Urinary bladder (tissue), 4 donors: ENCODE data around the gene ZBP1. TPM values are rescaled to one million over a fixed set of nuclear protein-coding genes. Genes with fewer than 3 reads are reported as not detected.

ENCODE experiments used
- DNase-seq: peaks from one replicate; pipeline ENCODE4 v3.0.0-alpha.2; 2015; ENCODE audit errors: extremely low spot score
- H3K27ac ChIP-seq: one replicate; pipeline ENCODE4 v1.5.1; 2013; ENCODE audit warnings: low read depth, mild to moderate bottlenecking, moderate library complexity
- H3K36me3 ChIP-seq: one replicate; pipeline ENCODE4 v1.6.1; 2013; ENCODE audit warnings: mild to moderate bottlenecking, moderate library complexity; ENCODE audit not compliant: insufficient read depth
- H3K4me1 ChIP-seq: one replicate; pipeline ENCODE4 v1.6.1; 2013; ENCODE audit warnings: mild to moderate bottlenecking, moderate library complexity; ENCODE audit not compliant: insufficient read depth
- H3K4me3 ChIP-seq: one replicate; pipeline ENCODE4 v1.5.1; 2013; ENCODE audit warnings: low read depth, low read length
- WGBS: extraction: QIAGEN DNeasy Blood & Tissue Kit; methylation state at CpG from one replicate; pipeline ENCODE4 v1.1.7; 2013; 5-methylcytosine and 5-hydroxymethylcytosine counted together
- polyA plus RNA-seq: library from polyadenylated mRNA; stranded (reverse); fragments of 200-250 nt; gene quantifications from one replicate; pipeline ENCODE4 v1.2.3, GENCODE V29; 2013
- total RNA-seq: library from RNA; depleted of rRNA; stranded (reverse); fragments of >200 nt; gene quantifications from one replicate; pipeline ENCODE4 v1.2.3, GENCODE V29; 2014
- donor health status: healthy with polysubstance abuse.
- donor health status: healthy.

Gene ZBP1
- total and polyA plus RNA-seq, 2 donors, result 0.46 TPM; not detected in 1

GRCh38 chr20:57661746-57662455 lies 41.7 kb upstream of the ZBP1 start:
- Histone ChIP-seq H3K27ac (no peak overlapping the region), H3K4me3 (no peak overlapping the region), H3K4me1 (no peaks in the 10 kb centered on the region), H3K36me3 (no peaks in the 10 kb centered on the region)
- 87% methylated on average over 26 of the region's 26 CpGs for WGBS
- DNase-seq, result no peak

- Histone ChIP-seq H3K4me1 (no peaks in the 10 kb centered on the region), H3K27ac (no peak overlapping the region)
- 89% methylated on average over 31 of the region's 31 CpGs for WGBS
Measured at GRCh38 chr20:57660922-57661745, 40.9 kb upstream of the ZBP1 start.

GRCh38 chr20:57660181-57660921 lies 40.1 kb upstream of the ZBP1 start:
- WGBS, result 94% methylated on average over 13 of the region's 13 CpGs
- no peak for DNase-seq
- Histone ChIP-seq H3K4me3 (no peak overlapping the region), H3K36me3 (peaks cover 2% of the 10 kb centered on the region), H3K27ac (no peak overlapping the region), H3K4me1 (no peaks in the 10 kb centered on the region)

More at GRCh38 chr20:57660922-57661745, 40.9 kb upstream of the ZBP1 start:
- DNase-seq, result no peak
- H3K36me3 ChIP-seq, result peaks cover 2% of the 10 kb centered on the region
- no peak overlapping the region for H3K4me3 ChIP-seq

GRCh38 chr20:57659517-57660180 lies 39.4 kb upstream of the ZBP1 start:
- Histone ChIP-seq H3K27ac (no peak overlapping the region), H3K4me3 (no peak overlapping the region), H3K36me3 (peaks cover 2% of the 10 kb centered on the region), H3K4me1 (no peaks in the 10 kb centered on the region)
- 90% methylated on average over 24 of the region's 24 CpGs for WGBS
- no peak for DNase-seq

- no peak overlapping the region for H3K4me3 ChIP-seq
- H3K4me1 ChIP-seq, result no peaks in the 10 kb centered on the region
- 87% methylated on average over 25 of the region's 25 CpGs for whole genome bisulfite sequencing
- DNase-seq, result no peak
- H3K36me3 ChIP-seq, result peaks cover 2% of the 10 kb centered on the region
- H3K27ac ChIP-seq, result no peak overlapping the region
Measured at GRCh38 chr20:57658833-57659516, 38.7 kb upstream of the ZBP1 start.

- peaks cover 2% of the 10 kb centered on the region for H3K36me3 ChIP-seq
- no peaks in the 10 kb centered on the region for H3K4me1 ChIP-seq
- no peak for DNase-seq
- no peak overlapping the region for H3K4me3 ChIP-seq
- WGBS, result 88% methylated on average over 8 of the region's 8 CpGs
- no peak overlapping the region for H3K27ac ChIP-seq
Measured at GRCh38 chr20:57658447-57658832, 38.2 kb upstream of the ZBP1 start.

- H3K36me3 ChIP-seq, result peaks cover 2% of the 10 kb centered on the region
- H3K4me1 ChIP-seq, result no peaks in the 10 kb centered on the region
- WGBS, result 79% methylated on average over 36 of the region's 36 CpGs
- no peak for DNase-seq
- no peak overlapping the region for H3K4me3 ChIP-seq
- no peak overlapping the region for H3K27ac ChIP-seq
Measured at GRCh38 chr20:57657535-57658446, 37.6 kb upstream of the ZBP1 start.

GRCh38 chr20:57656821-57657534 lies 36.8 kb upstream of the ZBP1 start:
- Histone ChIP-seq H3K36me3 (peaks cover 2% of the 10 kb centered on the region), H3K4me1 (no peaks in the 10 kb centered on the region), H3K27ac (no peak overlapping the region), H3K4me3 (no peak overlapping the region)
- WGBS, result 93% methylated on average over 20 of the region's 20 CpGs
- DNase-seq, result no peak

- no peaks in the 10 kb centered on the region for H3K4me1 ChIP-seq
- H3K27ac ChIP-seq, result no peak overlapping the region
- WGBS, result 91% methylated on average over 15 of the region's 15 CpGs
- no peak overlapping the region for H3K4me3 ChIP-seq
- peaks cover 2% of the 10 kb centered on the region for H3K36me3 ChIP-seq
- DNase-seq, result no peak
Measured at GRCh38 chr20:57656252-57656820, 36.1 kb upstream of the ZBP1 start.

- Histone ChIP-seq H3K4me1 (no peaks in the 10 kb centered on the region), H3K27ac (no peak overlapping the region), H3K4me3 (no peak overlapping the region), H3K36me3 (peaks cover 2% of the 10 kb centered on the region)
- DNase-seq, result no peak
- WGBS, result 85% methylated on average over 11 of the region's 11 CpGs
Measured at GRCh38 chr20:57655809-57656155, 35.6 kb upstream of the ZBP1 start.

- DNase-seq, result no peak
- WGBS, result 89% methylated on average over 22 of the region's 22 CpGs
- H3K4me3 ChIP-seq, result no peak overlapping the region
- peaks cover 2% of the 10 kb centered on the region for H3K36me3 ChIP-seq
- H3K27ac ChIP-seq, result no peak overlapping the region
- H3K4me1 ChIP-seq, result no peaks in the 10 kb centered on the region
Measured at GRCh38 chr20:57654998-57655808, 35.0 kb upstream of the ZBP1 start.
